HG03280 (cell line): Measurements from ENCODE around the gene SEL1L.
"Not testable (repeated sequence)": the region's sequence is repeated elsewhere in the genome, so short reads cannot be mapped to it uniquely, and the experiment has no call there.

Source experiments
- ATAC-seq: cut with Tn5 transposase; IDR thresholded peaks from one replicate; pipeline ENCODE4 v1.9.1; 2021; ENCODE audit warnings: mild to moderate bottlenecking, moderate library complexity; ENCODE audit not compliant: unreplicated experiment

Gene SEL1L

GRCh38 chr14:81533536-81534343 lies at the start of gene SEL1L:
Gene SEL1L, minus strand, starts transcription at chr14:81533853. Its CDS starts 109 bp downstream, at chr14:81533744.
- ATAC-seq, result peak; percentile 97

DNA sequence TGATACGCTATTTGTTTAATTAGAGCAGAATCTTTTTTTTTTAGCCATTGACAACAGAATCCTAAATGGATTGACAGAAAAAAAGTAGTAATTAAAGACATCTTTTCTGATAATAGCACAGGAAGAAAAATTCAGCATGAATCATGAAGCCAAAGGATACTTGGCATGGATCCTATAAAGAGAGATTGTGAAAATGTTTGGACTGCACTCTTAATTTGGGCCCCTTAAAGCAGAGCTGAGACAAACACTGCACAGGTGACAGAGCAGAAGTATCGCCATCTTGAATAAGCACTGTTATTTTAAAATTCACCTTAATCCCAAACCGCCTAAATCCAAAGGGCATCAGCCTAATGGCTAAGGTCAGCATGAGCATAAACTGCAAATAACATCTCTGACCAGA lies 48.8 kb upstream of the SEL1L start:
- ATAC-seq, result no peak

DNA sequence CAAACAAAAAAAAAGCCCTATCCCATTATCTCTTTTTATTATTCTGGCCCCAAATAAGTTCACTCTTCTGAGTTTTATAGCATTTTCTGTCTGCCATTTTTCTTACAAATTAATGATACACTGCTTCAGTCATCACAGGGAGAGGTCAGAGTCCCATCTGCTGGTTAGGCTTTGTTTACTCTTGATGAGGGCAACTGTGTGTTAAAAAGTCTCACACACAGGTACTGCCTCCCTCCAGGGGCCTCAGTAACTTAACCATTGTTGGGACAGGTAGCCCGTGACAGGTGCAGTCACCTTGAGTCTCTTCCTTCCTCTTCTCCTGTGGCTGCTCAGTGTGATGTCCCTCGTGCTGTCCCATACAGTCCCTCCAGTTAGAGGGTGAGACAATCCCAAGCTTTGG lies 45.5 kb upstream of the SEL1L start:
- no peak for ATAC-seq

DNA sequence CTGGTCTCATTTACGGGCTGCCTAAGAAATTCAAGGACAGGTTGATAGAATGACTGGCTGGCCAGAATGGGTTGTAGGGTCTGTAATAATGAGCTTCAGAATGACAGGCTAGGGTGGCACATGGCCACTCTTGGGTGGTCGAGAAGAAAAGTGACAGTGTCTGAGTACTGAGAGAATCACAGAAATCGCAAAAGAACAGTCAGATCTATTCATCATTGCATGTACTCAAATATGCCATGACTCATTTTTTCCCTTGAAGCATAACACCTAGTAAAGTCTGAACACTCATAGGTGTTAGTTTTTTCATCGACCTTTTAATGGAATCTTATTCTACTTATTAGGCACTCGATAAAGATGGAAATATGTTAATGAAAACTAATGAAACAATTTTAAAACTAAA lies 37.8 kb upstream of the SEL1L start:
- ATAC-seq, result no peak

DNA sequence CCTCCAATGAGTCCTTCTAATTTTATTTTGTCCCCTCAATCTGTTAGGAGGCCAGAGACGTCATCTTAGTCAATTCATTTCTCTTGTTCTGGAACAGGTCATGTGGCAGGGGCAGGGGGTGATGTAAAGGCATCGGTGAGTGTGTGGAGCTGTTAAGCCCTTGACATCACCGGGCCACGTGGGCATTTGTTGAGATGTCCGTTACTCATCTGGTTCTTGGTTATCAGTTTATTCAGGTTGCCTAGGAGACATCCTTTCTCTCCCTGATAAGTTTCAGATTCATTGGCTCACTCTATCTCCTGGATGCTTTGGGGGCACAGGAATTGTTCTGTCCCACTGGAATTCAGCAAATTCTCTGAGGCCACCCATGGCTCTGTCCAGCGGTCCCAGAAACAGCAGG lies 33.6 kb upstream of the SEL1L start:
- no peak for ATAC-seq

GRCh38 chr14:81565441-81566290 lies 32.0 kb upstream of the SEL1L start:
- peak; percentile 74 for ATAC-seq

DNA sequence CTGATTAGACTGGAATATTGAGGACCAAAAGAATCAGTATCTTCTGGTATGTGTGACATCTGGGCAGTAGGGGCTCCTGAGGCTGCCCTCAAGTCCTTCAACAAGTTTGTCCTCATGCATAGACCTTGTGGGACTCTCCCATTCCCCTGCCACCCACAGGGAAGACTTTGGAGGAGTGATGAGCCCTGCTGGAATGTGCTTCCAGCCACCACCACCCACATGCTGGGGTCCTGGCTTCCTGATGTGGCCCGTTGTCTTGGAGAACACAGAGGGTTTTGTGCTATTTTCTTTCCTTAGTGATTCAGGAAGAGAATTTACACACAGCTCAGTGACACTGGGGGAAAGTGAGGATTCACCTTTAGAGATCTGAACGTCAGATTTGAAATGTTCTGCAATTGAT lies 29.2 kb upstream of the SEL1L start:
- no peak for ATAC-seq

DNA sequence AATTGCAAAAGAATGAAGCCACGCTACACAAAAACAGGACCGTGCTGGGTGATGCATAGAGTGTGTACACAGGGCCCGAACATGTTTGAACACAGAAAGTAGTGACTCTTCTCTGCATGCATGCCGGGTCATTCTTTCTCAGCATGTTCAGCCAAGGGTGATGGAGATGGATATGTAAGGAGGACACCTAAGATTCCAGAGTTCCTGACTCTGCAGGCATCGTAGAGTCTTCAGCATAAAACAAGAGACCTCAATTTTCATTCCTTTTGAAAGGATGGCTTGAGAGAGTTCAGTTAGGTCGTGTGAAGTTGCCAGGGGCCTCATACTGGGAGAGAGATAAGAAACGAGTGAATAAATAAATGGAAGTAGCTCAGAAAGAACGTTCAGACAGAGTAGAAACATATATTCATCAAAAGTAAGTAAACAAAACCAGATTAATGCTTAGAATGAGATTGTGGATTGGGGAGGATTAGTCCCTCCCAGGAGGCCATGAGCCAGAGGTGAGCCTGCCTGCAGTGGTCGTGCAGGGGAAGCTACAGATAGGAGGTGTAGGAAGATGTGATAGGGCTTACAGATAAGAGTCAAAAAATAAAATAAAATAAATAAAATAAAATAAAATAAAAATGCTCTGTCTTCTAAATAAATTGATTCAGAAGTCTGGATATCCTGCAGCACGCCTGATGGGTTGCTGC lies 27.6 kb upstream of the SEL1L start:
- no peak for ATAC-seq

GRCh38 chr14:81559385-81559784 lies 25.7 kb upstream of the SEL1L start:
- ATAC-seq, result no peak

DNA sequence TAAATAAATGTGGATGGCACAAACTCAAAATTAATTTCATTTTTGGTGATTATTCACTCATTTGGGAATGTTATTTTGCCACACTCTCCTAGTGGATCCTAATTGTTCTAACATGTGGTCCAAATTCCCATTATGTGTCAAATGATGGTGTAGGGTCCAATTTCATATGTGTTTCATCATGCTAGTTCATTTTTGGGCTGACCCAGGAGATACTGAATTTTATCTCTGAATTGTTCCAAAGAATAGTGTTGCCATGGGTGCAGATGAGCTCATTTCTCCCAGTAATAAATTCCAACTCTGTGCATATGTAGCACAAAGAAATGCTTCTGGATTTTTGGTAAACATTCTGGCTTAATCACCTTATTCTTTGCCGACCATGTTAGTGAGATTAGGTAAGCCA lies 23.5 kb upstream of the SEL1L start:
- ATAC-seq, result no peak

DNA sequence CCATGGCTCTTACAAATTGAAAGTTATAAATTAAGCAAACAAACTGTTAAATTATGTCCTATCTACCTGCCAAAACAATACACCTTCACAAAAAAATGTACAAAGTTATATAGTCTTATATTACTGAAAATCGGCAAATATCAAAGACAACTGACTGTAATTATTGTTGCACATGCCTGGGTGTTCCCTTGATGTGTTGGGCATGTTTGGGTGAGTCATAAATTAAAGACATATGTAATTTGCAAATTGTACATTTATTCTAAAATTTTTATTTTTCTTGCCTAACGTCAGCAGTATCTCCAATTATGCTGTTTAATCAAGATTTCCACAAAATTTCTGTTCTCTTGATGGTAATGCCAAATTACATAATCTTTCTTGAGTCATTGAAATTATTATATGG lies 22.0 kb upstream of the SEL1L start:
- ATAC-seq, result no peak

GRCh38 chr14:81555051-81555450 lies 21.4 kb upstream of the SEL1L start:
- ATAC-seq, result no peak

GRCh38 chr14:81551471-81551870 lies 17.8 kb upstream of the SEL1L start:
- ATAC-seq, result no peak

DNA sequence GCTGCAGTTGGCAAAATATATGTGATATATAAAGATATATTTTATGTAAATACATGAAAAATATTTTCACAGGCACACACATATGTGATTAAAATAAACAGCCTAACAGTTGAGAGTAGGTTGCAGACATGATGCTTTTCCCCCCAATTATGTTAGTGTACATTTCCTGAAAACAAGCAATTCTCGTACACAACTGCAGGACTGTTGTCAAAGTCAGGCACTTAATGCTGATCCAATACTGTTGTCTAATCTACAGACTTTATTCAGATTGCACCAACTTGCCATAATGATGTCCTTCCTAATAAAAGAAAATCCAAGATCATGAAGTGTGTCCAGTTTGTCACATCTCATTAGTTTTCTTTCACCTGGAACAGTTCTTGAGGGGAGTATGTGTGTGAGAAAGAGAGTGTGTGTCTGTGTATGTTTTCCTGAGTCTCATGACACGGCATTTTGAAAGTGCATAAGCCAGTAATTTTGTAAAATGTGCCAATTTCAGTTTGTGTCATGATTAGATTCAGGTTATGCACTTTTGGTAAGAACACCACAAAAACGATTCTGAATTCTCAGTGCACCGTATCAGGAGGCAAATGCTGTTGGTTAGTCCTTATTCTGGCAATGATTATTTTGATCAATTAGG lies 16.5 kb upstream of the SEL1L start:
- ATAC-seq, result peak; percentile 84

- ATAC-seq, result not testable (repeated sequence)
Measured at GRCh38 chr14:81541206-81541605, 7.6 kb upstream of the SEL1L start.

- ATAC-seq, result no peak
Measured at GRCh38 chr14:81537193-81537592, 3.5 kb upstream of the SEL1L start.

GRCh38 chr14:81536241-81536771 lies 2.7 kb upstream of the SEL1L start:
- no peak for ATAC-seq

GRCh38 chr14:81535396-81536164 lies 1.9 kb upstream of the SEL1L start:
- no peak for ATAC-seq

- ATAC-seq, result no peak
Measured at GRCh38 chr14:81534510-81535074, 939 bp upstream of the SEL1L start.

- ATAC-seq, result no peak
Measured at GRCh38 chr14:81533212-81533535, 479 bp downstream of the SEL1L start.
